HepG2 (cell line): ENCODE results near the gene C3orf22. TPM values are rescaled to one million over a fixed set of nuclear protein-coding genes. Genes with fewer than 3 reads are reported as not detected.
A peak's percentile ranks its signal among the peaks of the same experiment; 100 is the strongest.

ENCODE experiments used
- ATAC-seq: fragments of 200-7000 bp; cut with Tn5 transposase; 3 replicates; pipeline ENCODE4 v1.9.1; 2020; ENCODE audit warnings: mild to moderate bottlenecking, moderate library complexity
- BruUV-seq: library from RNA; stranded (reverse); fragments of 400-500 nt; replicated peaks from 2 replicates; lab custom pipeline; 2021; lab: Mats Ljungman, UMichigan
- CTCF ChIA-PET: fragments of 300-600 bp; formaldehyde crosslinking; extraction: SDS; loops from one replicate; lab custom pipeline; 2021; ENCODE audit warnings: low total read pairs, inconsistent platforms, low intra/inter-chr PET ratio; lab: Yijun Ruan, JAX
- POLR2A ChIA-PET: fragments of 350-600 bp; sonication (Branson Sonifier 250); formaldehyde crosslinking; loops from one replicate; lab custom pipeline; 2020; ENCODE audit warnings: antibody characterized with exemption, inconsistent platforms; lab: Yijun Ruan, JAX
- DNase-seq: peaks from one replicate; pipeline ENCODE4 v3.0.0-alpha.2; 2015; ENCODE audit warnings: low spot score
- FAIRE-seq: peaks from 3 replicates; lab custom pipeline; 2011; peaks lifted over from hg19 to GRCh38; lab: Jason Lieb, UNC
- H2AFZ ChIP-seq: one replicate; pipeline ENCODE4 v1.6.1; 2011; ENCODE audit warnings: low read length, inconsistent platforms
- H3K27ac ChIP-seq: fragments of 300-600 bp; 3 replicates; pipeline ENCODE4 v1.8.0; 2011; ENCODE audit warnings: mixed run types, mild to moderate bottlenecking, mixed read lengths, low read length, inconsistent platforms; ENCODE audit not compliant: insufficient read depth; ENCODE audit errors: extremely low read length
- H3K27me3 ChIP-seq, 2 experiments: fragments of 200-600 bp in 1 of 2; 2 replicates in 1 of 2; 3 replicates in 1 of 2; pipeline versions ENCODE4 v1.6.0 to v1.8.0; 2011; ENCODE audit warnings: low read length in 2 of 2, mild to moderate bottlenecking in 2 of 2, moderate library complexity in 2 of 2, inconsistent platforms in 1 of 2; ENCODE audit not compliant: insufficient read depth in 2 of 2, control insufficient read depth in 1 of 2
- H3K36me3 ChIP-seq, 2 experiments: fragments of 200-600 bp in 1 of 2; replicated peaks in 1 of 2; 2 replicates in 1 of 2; 3 replicates in 1 of 2; pipeline versions ENCODE4 v1.5.1 to v1.8.0; 2011; ENCODE audit warnings: low read length in 2 of 2, inconsistent platforms in 1 of 2; ENCODE audit not compliant: insufficient read depth in 2 of 2, control insufficient read depth in 1 of 2
- H3K4me1 ChIP-seq: 2 replicates; pipeline ENCODE4 v1.5.1; 2012; ENCODE audit warnings: low read length, inconsistent platforms; ENCODE audit not compliant: insufficient read depth
- H3K4me2 ChIP-seq: 2 replicates; pipeline ENCODE4 v1.6.0; 2011; ENCODE audit warnings: low read depth, low read length, inconsistent platforms
- H3K4me3 ChIP-seq, 3 experiments: fragments of 200-600 bp in 1 of 3; sonication (generic), shearing (Covaris generic) in 1 of 3; replicated peaks in 1 of 3; 2 replicates each; pipeline ENCODE4 v1.5.1; 2011 to 2016; ENCODE audit warnings: low read length in 3 of 3, inconsistent platforms in 2 of 3, low read depth in 2 of 3, mild to moderate bottlenecking in 2 of 3, control low read depth in 1 of 3, mixed read lengths in 1 of 3; ENCODE audit not compliant: insufficient read depth in 1 of 3
- H3K79me2 ChIP-seq: one replicate; pipeline ENCODE4 v1.6.1; 2011; ENCODE audit warnings: low read length, inconsistent platforms; ENCODE audit not compliant: insufficient read depth
- H3K9ac ChIP-seq: 2 replicates; pipeline ENCODE4 v1.6.0; 2011; ENCODE audit warnings: mild to moderate bottlenecking, low read depth, low read length, inconsistent platforms; ENCODE audit not compliant: insufficient read depth
- H3K9me3 ChIP-seq: 2 replicates; pipeline ENCODE4 v1.5.1; 2012; ENCODE audit warnings: mild to moderate bottlenecking, low read length
- H4K20me1 ChIP-seq: 2 replicates; pipeline ENCODE4 v1.6.0; 2011; ENCODE audit warnings: inconsistent platforms, mild to moderate bottlenecking, low read length, moderate library complexity; ENCODE audit not compliant: insufficient read depth
- AKAP8 ChIP-seq: sonication (generic); formaldehyde crosslinking; IDR thresholded peaks from 2 replicates; pipeline ENCODE4 v1.5.1; 2020; ENCODE audit warnings: mild to moderate bottlenecking, missing genetic modification reagents
- HES4 ChIP-seq: sonication (generic); formaldehyde crosslinking; IDR thresholded peaks from 2 replicates; pipeline ENCODE4 v1.9.0; 2021; ENCODE audit warnings: mild to moderate bottlenecking, missing genetic modification reagents, borderline replicate concordance
- HMG20B ChIP-seq: conservative IDR thresholded peaks from 2 replicates; pipeline ENCODE4 v1.6.1; 2016; ENCODE audit warnings: missing genetic modification reagents, missing compliant biosample characterization
- HNRNPL ChIP-seq: fragments of 200-400 bp; formaldehyde crosslinking; IDR thresholded peaks from 2 replicates; pipeline ENCODE4 v1.6.1; 2017; ENCODE audit warnings: mild to moderate bottlenecking, low read depth, low read length
- HNRNPLL ChIP-seq: fragments of 200-400 bp; formaldehyde crosslinking; IDR thresholded peaks from 2 replicates; pipeline ENCODE4 v1.6.1; 2017; ENCODE audit warnings: mild to moderate bottlenecking, low read depth, low read length; ENCODE audit not compliant: poor library complexity, severe bottlenecking
- HOXA5 ChIP-seq: sonication (generic); formaldehyde crosslinking; IDR thresholded peaks from 2 replicates; pipeline ENCODE4 v1.4.0; 2020; ENCODE audit warnings: missing genetic modification reagents
- MTERF4 ChIP-seq: sonication (generic); formaldehyde crosslinking; IDR thresholded peaks from 2 replicates; pipeline ENCODE4 v1.8.0; 2023; ENCODE audit warnings: mild to moderate bottlenecking, missing genetic modification reagents
- NONO ChIP-seq, 2 experiments: fragments of 450-650 bp in 1 of 2; sonication (generic) in 1 of 2; formaldehyde crosslinking in 1 of 2; IDR thresholded peaks in 1 of 2; conservative IDR thresholded peaks in 1 of 2; 2 replicates each; pipeline versions ENCODE4 v1.6.1 to v1.8.0; 2017 to 2022; ENCODE audit warnings: mild to moderate bottlenecking in 1 of 2, missing genetic modification reagents in 1 of 2, moderate library complexity in 1 of 2
- PHB2 ChIP-seq: fragments of 450-650 bp; IDR thresholded peaks from 2 replicates; pipeline ENCODE4 v1.6.1; 2018; ENCODE audit not compliant: partially characterized antibody
- WGBS: methylation state at CpG from one replicate; pipeline ENCODE4 v1.1.6; 2017; ENCODE audit warnings: low lambda C conversion rate; 5-methylcytosine and 5-hydroxymethylcytosine counted together
- in situ Hi-C: cut with HindIII; loops from 2 replicates; pipeline ENCODE4 v1.10.0; 2017; ENCODE audit warnings: low pct_unique_long_range_greater_than_20kb; ENCODE audit not compliant: extremely low pct_ligation_motif_present
- intact Hi-C: fragments of 100-400 bp; cut with micrococcal nuclease; formaldehyde crosslinking; loops from one replicate; pipeline ENCODE4 v1.10.0; 2022; ENCODE audit not compliant: unreplicated experiment
- polyA plus RNA-seq, 8 experiments: library from polyadenylated mRNA; depleted of rRNA in 3 of 8; stranded (reverse) in 7 of 8; unstranded in 1 of 8; fragments of >200 nt; fragmentation: Illumina TruSeq in 4 of 8; extraction: Trizol in 4 of 8; gene quantifications; 2 replicates each; pipeline versions ENCODE4 v1.2.1 to v1.2.3, GENCODE V29; 2011 to 2016; ENCODE audit warnings: low read depth in 4 of 8, missing spikeins in 1 of 8, mixed read lengths in 1 of 8; ENCODE audit not compliant: insufficient read depth in 1 of 8
- total RNA-seq, 5 experiments: library from RNA; depleted of rRNA; stranded (reverse); fragments of >200 nt; fragmentation: Illumina TruSeq; extraction: Trizol; gene quantifications; 2 replicates each; pipeline ENCODE4 v1.2.3, GENCODE V29; 2016; ENCODE audit warnings: low read depth in 1 of 5
- TF ChIP-seq, protein P1 (sequence below): sonication (generic); formaldehyde crosslinking; IDR thresholded peaks from 2 replicates; pipeline ENCODE4 v1.9.0; 2021; ENCODE audit warnings: mild to moderate bottlenecking, missing genetic modification reagents

The C3orf22 gene
- total and polyA plus RNA-seq, 2 of the 13 experiments (the other 11 are each of a cell fraction or from before 2014, with no cell fraction given): not detected

DNA sequence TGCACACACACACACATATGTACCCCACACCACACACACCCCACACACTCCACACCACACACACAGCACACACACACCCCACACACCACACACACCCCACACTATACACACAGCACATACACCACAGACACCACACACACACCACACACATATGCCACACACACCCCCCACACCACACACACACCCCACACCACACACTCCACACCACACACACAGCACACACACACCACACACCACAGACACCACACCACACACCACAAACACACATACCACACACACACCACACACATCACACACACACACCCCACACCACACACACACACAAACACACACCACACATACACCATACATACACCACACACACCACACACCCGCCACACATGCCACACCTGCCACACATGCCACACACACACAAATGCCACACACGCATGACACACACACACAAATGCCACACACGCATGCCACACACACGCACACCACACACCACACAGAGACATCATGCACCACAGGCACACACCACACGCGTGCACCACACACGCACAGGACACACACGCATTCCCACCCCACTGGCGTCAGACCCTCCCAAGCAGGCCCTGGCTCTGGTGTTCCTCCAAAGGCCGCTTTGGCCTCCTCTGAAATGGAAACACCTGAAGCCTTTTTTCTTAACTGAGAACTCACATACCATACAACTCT lies 19.0 kb downstream of the C3orf22 start:
- H3K9me3 ChIP-seq: no peaks in the 10 kb centered on the region
- no peak for ATAC-seq
- no peak overlapping the region for H3K4me3 ChIP-seq
- H4K20me1 ChIP-seq: no peaks in the 10 kb centered on the region
- no peak overlapping the region for H2AFZ ChIP-seq
- intact Hi-C loops: no loop called here
- no peak for DNase-seq
- H3K79me2 ChIP-seq: no peaks in the 10 kb centered on the region
- peak; percentile 36 for FAIRE-seq
- ChIA-PET POLR2A (no interaction called here), CTCF (no interaction called here)
- H3K4me1 ChIP-seq: no peaks in the 10 kb centered on the region
- no peak overlapping the region for H3K4me2 ChIP-seq
- peaks cover 15 to 37% of the 10 kb centered on the region in 2 experiments for H3K36me3 ChIP-seq
- no TSS peak for BruUV-seq
- H3K9ac ChIP-seq: no peak overlapping the region
- in situ Hi-C loops: no loop called here
- 93% methylated on average over 10 of the region's 10 CpGs for WGBS
- no peaks in the 10 kb centered on the region for H3K27me3 ChIP-seq
- H3K27ac ChIP-seq: no peak overlapping the region
- no peak for TF ChIP-seq HES4
- TF ChIP-seq HMG20B (CRISPR knock-in tag): no peak
- TF ChIP-seq, protein P1, sequence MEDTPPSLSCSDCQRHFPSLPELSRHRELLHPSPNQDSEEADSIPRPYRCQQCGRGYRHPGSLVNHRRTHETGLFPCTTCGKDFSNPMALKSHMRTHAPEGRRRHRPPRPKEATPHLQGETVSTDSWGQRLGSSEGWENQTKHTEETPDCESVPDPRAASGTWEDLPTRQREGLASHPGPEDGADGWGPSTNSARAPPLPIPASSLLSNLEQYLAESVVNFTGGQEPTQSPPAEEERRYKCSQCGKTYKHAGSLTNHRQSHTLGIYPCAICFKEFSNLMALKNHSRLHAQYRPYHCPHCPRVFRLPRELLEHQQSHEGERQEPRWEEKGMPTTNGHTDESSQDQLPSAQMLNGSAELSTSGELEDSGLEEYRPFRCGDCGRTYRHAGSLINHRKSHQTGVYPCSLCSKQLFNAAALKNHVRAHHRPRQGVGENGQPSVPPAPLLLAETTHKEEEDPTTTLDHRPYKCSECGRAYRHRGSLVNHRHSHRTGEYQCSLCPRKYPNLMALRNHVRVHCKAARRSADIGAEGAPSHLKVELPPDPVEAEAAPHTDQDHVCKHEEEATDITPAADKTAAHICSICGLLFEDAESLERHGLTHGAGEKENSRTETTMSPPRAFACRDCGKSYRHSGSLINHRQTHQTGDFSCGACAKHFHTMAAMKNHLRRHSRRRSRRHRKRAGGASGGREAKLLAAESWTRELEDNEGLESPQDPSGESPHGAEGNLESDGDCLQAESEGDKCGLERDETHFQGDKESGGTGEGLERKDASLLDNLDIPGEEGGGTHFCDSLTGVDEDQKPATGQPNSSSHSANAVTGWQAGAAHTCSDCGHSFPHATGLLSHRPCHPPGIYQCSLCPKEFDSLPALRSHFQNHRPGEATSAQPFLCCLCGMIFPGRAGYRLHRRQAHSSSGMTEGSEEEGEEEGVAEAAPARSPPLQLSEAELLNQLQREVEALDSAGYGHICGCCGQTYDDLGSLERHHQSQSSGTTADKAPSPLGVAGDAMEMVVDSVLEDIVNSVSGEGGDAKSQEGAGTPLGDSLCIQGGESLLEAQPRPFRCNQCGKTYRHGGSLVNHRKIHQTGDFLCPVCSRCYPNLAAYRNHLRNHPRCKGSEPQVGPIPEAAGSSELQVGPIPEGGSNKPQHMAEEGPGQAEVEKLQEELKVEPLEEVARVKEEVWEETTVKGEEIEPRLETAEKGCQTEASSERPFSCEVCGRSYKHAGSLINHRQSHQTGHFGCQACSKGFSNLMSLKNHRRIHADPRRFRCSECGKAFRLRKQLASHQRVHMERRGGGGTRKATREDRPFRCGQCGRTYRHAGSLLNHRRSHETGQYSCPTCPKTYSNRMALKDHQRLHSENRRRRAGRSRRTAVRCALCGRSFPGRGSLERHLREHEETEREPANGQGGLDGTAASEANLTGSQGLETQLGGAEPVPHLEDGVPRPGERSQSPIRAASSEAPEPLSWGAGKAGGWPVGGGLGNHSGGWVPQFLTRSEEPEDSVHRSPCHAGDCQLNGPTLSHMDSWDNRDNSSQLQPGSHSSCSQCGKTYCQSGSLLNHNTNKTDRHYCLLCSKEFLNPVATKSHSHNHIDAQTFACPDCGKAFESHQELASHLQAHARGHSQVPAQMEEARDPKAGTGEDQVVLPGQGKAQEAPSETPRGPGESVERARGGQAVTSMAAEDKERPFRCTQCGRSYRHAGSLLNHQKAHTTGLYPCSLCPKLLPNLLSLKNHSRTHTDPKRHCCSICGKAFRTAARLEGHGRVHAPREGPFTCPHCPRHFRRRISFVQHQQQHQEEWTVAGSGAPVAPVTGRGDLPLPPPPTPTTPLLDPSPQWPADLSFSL (CRISPR knock-in tag): peak; percentile 92; the same call in 1 of the 2 replicates
- peak; percentile 58 for TF ChIP-seq HNRNPLL
- TF ChIP-seq MTERF4 (CRISPR knock-in tag): no peak
- peak; percentile 80; the same call in 1 of the 2 replicates for TF ChIP-seq HNRNPL
- no peak for TF ChIP-seq NONO (IDR thresholded peaks at IDR 0.05)
- no peak for TF ChIP-seq NONO (CRISPR knock-in tag; conservative IDR thresholded peaks at IDR 0.05)
- TF ChIP-seq AKAP8 (CRISPR knock-in tag): 0 out of 2 replicates have a peak, but pooled peaks have one; percentile 35
- TF ChIP-seq HOXA5 (CRISPR knock-in tag): no peak
- TF ChIP-seq PHB2: no peak
- TF ChIP-seq, all 625 proteins: peak for 4
